NCI-H2196 (cell line): ENCODE results near the gene CIPC.
A peak's percentile ranks its signal among the peaks of the same experiment; 100 is the strongest.

Experiments used
- DNase-seq: peaks from one replicate; lab custom pipeline; 2025; ENCODE audit not compliant: unreplicated experiment; lab: John Stamatoyannopoulos, UW

CIPC gene

DNA sequence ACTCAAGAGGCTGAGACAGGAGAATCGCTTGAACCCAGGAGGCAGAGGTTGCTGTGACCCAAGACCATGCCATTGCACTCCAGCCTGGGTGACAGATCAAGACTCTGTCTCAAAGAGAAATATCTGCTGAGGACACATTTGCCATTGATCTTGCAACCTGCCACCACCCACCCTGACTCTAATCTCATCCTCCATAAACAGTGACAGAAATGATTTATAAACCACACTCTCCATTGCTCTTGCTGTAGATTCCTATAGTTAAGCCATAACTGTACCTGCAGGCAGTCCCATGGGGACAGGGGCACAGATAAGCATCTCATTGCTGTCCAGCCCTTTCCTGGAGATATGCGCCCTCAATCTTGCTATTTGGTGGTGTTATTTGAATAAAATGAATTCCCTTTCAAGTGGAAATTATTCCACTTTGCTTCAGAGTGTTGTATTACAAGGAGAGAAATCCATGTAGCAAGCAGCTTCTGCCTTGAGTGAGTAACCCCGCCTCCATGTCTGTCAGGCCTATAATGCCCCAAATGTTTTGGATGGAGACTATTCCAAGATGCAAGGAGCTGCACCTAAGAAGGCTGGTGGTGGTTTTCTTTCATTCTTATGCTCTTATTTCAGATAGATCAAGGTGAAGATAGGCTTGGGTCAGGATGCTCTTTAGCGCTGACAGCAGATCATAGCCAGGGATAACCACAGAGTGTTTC, 46.5 kb downstream of the CIPC start:
- no peak for DNase-seq

DNA sequence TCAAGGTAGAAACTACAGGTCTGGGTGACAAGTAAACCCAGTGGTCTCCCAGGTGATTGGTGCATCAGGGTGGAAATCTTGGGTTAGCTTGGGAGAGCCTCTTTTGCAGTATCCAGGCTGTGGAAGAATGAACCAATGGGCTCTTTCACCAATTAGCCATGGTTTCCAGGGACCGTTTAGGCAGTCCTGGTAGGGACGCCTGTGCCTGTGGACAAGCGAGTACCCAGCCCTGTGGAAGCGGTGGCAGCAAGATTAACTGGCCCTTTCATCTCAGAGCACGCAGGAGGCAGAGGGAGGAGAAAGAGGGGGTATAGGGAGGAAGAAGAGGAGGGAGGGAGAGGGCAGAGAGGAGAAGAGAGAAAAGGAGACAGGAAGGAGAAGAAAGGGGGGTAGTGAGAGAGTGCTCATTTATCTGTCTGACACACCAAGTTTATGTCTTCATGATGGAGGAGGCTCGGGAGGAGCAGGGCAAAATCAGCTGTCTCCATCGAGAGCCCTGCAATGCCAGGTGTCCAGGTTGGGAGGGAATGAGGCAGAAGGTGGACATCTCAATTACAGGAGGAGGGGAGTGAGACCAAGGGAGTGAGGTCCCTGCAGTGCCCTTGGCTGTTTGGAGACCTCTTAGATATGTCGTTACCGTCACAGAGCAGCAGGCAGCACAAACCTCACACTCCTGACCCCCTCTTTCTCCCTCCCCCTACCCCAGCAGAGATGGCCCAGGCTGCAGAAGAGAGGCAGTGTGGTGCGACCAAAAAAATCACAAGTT, 48.1 kb downstream of the CIPC start:
- DNase-seq: no peak

DNA sequence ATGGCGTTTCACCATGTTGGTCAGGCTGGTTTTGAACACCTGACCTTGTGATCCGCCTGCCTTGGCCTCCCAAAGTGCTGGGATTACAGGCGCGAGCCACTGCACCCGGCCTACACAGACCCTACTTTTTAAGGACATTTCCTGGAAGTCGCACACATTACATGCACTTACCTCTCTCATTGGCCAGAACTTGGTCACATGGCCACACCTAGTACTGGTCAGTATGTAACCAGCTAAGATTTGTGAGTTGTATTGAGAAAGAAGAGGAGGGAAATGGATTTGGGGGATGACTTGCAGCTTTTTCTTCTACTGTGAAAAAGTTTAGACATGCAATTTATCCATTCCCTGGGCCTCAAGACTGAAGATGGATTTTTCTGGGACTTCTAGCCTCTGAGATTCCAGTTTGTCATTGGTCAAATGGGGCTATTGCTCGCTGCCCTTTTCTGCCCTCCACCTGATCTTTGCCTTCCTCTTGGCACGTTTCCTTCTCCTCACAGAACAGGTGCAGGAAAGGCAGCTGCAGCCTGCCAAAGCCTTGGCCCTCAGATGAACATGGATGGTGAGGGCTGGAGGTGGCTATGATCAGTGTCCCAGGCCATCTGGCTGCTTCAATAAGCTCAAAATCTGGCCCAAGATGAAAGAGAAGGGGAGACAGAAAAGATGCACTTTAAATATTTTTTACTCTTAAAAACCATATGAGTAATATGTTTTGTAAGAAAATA, 50.6 kb downstream of the CIPC start:
- DNase-seq: peak; percentile 83

DNA sequence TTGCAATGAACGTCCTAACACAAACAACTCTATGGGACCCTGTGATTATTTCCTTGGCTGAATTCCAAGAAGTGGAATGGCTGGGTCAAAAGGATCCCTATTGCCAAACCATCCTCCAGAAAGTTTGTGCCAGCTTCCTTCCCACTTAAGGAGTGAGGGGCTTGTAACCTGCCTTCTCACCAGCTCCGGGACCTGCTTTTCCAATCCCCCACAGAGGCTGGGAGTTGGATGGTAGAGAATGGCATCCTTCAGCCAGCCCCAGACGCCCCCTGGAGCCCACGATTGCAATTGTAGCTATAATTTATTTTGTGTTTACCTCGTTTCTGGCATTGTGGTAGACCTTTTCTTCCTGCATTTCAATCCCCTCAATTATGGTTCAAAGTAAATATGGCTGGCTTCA, 53.2 kb downstream of the CIPC start:
- DNase-seq: peak; percentile 50

DNA sequence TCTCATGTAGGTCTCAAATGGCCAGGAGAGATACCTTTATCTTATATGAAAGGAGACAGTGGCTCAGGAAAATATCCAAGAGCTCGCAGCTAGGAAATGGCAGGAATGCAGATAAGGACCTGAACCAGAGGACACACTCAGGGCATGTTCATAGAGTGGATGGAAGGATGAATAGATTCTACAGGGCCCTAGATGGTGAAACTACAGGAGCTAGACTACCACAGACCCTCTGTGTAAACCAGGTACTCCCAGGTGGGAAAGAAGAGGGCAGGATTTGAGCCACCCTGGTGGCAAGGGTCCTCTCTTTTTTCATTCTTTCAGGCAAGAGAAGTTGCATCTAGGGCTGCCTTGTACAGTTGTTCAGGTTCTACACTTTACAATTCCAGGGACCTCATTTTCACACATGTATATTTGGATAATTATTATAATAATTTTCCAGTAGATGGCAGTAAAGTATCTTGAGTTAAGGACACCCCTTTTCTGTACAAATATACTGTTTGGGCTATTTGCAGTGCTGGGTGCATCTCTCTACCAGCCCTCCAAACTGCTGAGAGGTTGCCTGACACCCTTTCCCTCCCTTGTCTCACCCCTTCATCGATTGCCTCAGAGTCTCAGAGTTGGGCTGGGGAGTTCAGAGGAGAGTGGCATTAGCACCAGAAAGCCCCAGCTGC, 54.0 kb downstream of the CIPC start:
- DNase-seq: peak; percentile 70

DNA sequence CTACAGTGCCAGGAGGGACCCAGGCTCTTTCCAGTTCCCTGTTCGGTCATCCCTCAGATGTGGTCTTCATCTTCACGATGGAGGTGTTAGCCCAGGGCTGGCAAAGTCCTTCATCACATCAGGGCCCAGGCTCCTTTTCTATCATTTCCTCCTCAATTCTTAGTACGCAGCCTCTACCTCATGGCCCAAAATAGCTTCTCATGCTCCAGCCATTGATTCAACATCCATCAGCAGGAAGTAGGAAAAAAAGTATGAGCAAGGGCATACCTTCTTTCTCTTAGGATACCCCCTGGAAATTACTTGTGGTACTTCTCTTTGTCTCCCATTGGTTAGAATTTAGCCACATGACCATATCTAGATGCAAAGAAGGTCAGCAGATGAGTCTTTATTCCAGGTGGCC, 55.7 kb downstream of the CIPC start:
- DNase-seq: no peak

DNA sequence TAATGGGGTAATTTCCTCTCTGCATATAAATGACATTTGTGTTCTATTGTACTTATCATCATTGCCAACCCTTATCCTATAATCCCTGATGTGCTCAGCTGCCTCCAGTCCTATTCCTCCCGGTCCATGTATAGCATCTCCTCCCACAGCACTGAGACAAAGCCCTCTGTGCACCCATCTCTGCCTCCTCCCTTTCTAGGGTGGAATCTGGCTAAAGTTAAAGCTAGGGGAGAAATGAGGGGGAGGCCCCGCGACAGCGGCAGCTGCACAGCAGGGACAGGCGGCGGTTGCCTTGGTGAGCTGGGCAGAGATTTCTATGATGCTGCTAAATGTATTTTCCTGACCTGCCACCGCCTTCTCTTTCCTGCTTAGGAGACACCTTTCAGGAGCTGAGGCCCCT, 56.4 kb downstream of the CIPC start:
- DNase-seq: no peak

DNA sequence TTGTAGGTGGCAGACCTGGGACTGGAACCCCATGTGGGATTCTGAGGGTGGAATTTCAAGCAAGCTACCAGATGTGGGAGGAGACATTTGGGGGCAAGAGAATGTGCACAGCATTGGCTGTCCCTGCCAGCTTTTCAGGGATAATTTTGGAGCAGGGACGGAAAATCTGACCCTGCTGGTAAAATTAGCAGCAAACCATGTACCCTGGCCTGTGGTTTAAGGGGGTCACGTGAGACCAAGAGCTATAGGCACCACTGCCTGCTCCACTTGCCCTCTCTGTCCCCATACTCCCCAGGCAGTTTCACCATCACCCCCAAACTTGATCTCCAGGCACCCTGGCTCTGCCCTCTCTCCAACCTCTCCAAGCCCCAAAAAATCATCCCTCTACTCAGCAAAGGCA, 57.0 kb downstream of the CIPC start:
- DNase-seq: no peak

DNA sequence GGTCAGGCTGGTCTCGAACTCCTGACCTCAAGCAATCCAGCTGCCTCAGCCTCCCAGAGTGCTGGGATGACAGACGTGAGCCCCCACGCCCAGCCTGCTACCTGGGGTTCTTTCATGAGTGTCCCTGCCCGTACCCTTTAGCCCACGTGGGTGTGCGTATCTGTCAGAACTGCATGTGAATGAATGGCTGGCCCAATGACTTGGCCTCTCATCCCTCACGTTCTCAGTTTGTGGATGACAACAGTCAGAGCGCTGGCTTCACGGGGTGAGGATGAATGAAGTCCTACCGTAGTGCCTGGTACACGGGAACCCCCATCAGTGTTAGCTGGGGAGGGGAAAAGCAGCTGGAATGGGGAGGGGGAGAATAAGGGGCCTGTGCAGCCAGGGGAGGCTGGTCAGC, 59.7 kb downstream of the CIPC start:
- no peak for DNase-seq

DNA sequence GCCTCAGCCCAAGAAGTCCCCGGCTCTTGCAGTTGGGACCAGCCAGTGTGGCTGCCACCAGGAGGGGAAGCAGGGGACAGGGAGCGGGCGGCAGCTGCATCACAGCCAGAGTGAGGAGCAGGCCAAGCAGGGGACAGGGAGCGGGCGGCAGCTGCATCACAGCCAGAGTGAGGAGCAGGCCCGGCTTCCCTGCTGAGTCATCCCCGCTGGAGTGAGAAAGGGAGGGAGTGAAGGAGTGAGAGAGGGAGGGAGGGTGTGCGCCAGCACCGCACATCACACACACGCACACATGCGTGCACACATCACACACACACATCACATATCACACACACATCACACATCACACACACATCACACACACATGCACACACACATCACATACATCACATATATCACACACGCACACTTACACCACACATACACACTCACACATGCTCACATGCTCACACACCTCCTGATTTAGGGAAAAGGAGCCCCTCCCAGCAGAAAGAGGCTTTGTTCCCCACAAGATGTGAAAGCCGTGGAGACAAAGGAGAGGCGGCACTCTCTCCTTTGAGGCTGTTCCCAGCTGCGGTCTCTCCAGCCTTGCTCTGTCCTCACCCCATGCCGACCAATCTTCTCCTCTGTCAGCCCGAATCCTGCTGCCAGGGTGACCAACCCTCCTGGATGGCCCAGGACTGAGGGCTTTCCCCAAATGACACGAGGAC, 60.3 kb downstream of the CIPC start:
- peak; percentile 72 for DNase-seq

DNA sequence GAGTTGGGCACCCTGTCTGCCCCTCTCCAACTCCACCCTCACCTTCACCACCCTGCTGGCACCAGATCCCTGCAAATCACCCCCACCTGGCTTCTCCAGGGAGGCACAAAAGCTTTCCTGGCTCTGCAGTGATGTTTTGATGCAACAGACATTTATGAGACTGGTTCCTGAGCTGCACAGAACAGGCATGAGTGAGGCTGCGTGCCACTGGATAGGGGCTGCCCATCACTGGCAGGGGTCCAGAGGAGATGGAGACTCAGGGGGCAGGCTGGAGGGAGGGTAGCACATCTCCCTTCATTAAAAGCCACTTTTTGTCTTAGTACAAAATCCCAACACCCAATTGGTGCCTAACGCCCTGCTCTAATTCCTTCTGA, 60.8 kb downstream of the CIPC start:
- DNase-seq: peak; percentile 53

DNA sequence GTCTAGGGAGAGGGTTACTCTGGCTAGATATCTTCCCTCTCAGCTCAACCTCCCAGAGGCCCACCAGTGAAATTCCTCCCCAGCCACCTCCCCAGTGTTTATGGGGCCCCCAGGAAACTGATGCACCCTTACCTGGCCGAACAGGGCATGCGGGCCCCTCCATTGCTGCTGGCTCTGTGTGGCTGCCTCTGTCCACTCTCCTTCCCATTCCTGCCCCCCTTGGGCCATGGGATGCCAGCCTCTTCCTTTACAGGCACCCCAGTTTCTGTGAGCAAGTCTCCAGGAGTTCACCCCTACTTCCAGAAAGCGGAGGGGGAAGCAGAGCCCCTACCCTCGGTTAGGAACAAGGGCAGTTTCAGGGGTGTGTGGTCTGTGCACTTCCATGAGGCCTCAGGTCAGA, 63.0 kb downstream of the CIPC start:
- DNase-seq: no peak
